H9 (cell line): ENCODE measurements around the gene MMP17. TPM values are rescaled to one million over a fixed set of nuclear protein-coding genes. Genes with fewer than 3 reads are reported as not detected.

Experiments
- DNase-seq: peaks from one replicate; pipeline ENCODE4 v3.0.0-alpha.2; 2017
- H2AFZ ChIP-seq: one replicate; pipeline ENCODE4 v1.6.1; 2013; ENCODE audit warnings: mild to moderate bottlenecking, low read length, control low read depth, moderate library complexity
- H2AK5ac ChIP-seq: 2 replicates; pipeline ENCODE4 v1.6.1; 2013; ENCODE audit warnings: low read length, control low read depth, mixed read lengths; ENCODE audit not compliant: insufficient read length
- H2BK120ac ChIP-seq: one replicate; pipeline ENCODE4 v1.6.1; 2013; ENCODE audit warnings: low read depth, mild to moderate bottlenecking, low read length, control low read depth, inconsistent platforms; ENCODE audit not compliant: poor library complexity, severe bottlenecking
- H2BK12ac ChIP-seq: 2 replicates; pipeline ENCODE4 v1.6.1; 2013; ENCODE audit warnings: low read length, control low read depth, mixed read lengths, low read depth; ENCODE audit not compliant: insufficient read length
- H2BK15ac ChIP-seq: 2 replicates; pipeline ENCODE4 v1.6.1; 2013; ENCODE audit warnings: low read depth, low read length, control low read depth
- H2BK20ac ChIP-seq: one replicate; pipeline ENCODE4 v1.6.1; 2013; ENCODE audit warnings: low read depth, mild to moderate bottlenecking, low read length, control low read depth, inconsistent platforms; ENCODE audit not compliant: poor library complexity, severe bottlenecking
- H2BK5ac ChIP-seq: 2 replicates; pipeline ENCODE4 v1.6.1; 2013; ENCODE audit warnings: low read length, control low read depth, mixed read lengths; ENCODE audit not compliant: insufficient read length
- H3K14ac ChIP-seq: 2 replicates; pipeline ENCODE4 v1.6.1; 2013; ENCODE audit warnings: low read length, control low read depth; ENCODE audit not compliant: insufficient read depth
- H3K18ac ChIP-seq: 2 replicates; pipeline ENCODE4 v1.6.1; 2013; ENCODE audit warnings: low read depth, mild to moderate bottlenecking, mixed read lengths, low read length, control low read depth; ENCODE audit not compliant: insufficient read length
- H3K23ac ChIP-seq: 2 replicates; pipeline ENCODE4 v1.6.1; 2013; ENCODE audit warnings: low read length, control low read depth, mixed read lengths, low read depth; ENCODE audit not compliant: insufficient read length
- H3K23me2 ChIP-seq: 2 replicates; pipeline ENCODE4 v1.6.1; 2013; ENCODE audit warnings: low read depth, mild to moderate bottlenecking, mixed read lengths, low read length, control low read depth; ENCODE audit not compliant: insufficient read length, poor library complexity, severe bottlenecking
- H3K27ac ChIP-seq: 2 replicates; pipeline ENCODE4 v1.5.1; 2013; ENCODE audit warnings: low read length, control low read depth, mixed read lengths, low read depth; ENCODE audit not compliant: insufficient read length
- H3K27me3 ChIP-seq: 2 replicates; pipeline ENCODE4 v1.6.1; 2013; ENCODE audit warnings: low read length, control low read depth, inconsistent platforms; ENCODE audit not compliant: insufficient read depth
- H3K4ac ChIP-seq: 2 replicates; pipeline ENCODE4 v1.6.1; 2013; ENCODE audit warnings: low read depth, mild to moderate bottlenecking, control low read depth, inconsistent platforms, low read length, moderate library complexity
- H3K4me1 ChIP-seq: 2 replicates; pipeline ENCODE4 v1.6.1; 2013; ENCODE audit warnings: low read length, control low read depth, inconsistent platforms; ENCODE audit not compliant: insufficient read depth
- H3K4me2 ChIP-seq: 2 replicates; pipeline ENCODE4 v1.6.1; 2013; ENCODE audit warnings: low read length, control low read depth, mixed read lengths; ENCODE audit not compliant: insufficient read length, insufficient read depth
- H3K56ac ChIP-seq: 2 replicates; pipeline ENCODE4 v1.6.1; 2013; ENCODE audit warnings: low read depth, mild to moderate bottlenecking, mixed read lengths, low read length, control low read depth; ENCODE audit not compliant: insufficient read length
- H3K79me1 ChIP-seq: 2 replicates; pipeline ENCODE4 v1.6.1; 2013; ENCODE audit warnings: low read depth, mild to moderate bottlenecking, moderate library complexity, low read length, control low read depth, inconsistent platforms; ENCODE audit not compliant: insufficient read depth, poor library complexity, severe bottlenecking
- H3K79me2 ChIP-seq: 2 replicates; pipeline ENCODE4 v1.6.1; 2013; ENCODE audit warnings: low read length, control low read depth, inconsistent platforms; ENCODE audit not compliant: insufficient read depth
- H3K9ac ChIP-seq: 2 replicates; pipeline ENCODE4 v1.6.1; 2013; ENCODE audit warnings: low read length, control low read depth, mixed read lengths; ENCODE audit not compliant: insufficient read length; ENCODE audit errors: extremely low read depth
- H3K9me3 ChIP-seq: one replicate; pipeline ENCODE4 v1.6.1; 2013; ENCODE audit warnings: low read depth, low read length, inconsistent platforms; ENCODE audit not compliant: control insufficient read depth
- H3T11ph ChIP-seq: one replicate; pipeline ENCODE4 v1.6.1; 2013; ENCODE audit warnings: mild to moderate bottlenecking, low read length, control low read depth, inconsistent platforms
- H4K20me1 ChIP-seq: one replicate; pipeline ENCODE4 v1.6.1; 2013; ENCODE audit not compliant: control insufficient read depth, insufficient read length, insufficient read depth
- H4K5ac ChIP-seq: 2 replicates; pipeline ENCODE4 v1.6.1; 2013; ENCODE audit warnings: low read depth, mild to moderate bottlenecking, mixed read lengths, low read length, control low read depth; ENCODE audit not compliant: insufficient read length
- H4K8ac ChIP-seq: replicated peaks from 2 replicates; pipeline ENCODE4 v1.6.1; 2013; ENCODE audit warnings: low read length, control low read depth, mixed read lengths, low read depth; ENCODE audit not compliant: insufficient read length
- H4K91ac ChIP-seq: 2 replicates; pipeline ENCODE4 v1.6.1; 2013; ENCODE audit warnings: low read depth, mild to moderate bottlenecking, moderate library complexity, mixed read lengths, low read length, control low read depth; ENCODE audit not compliant: insufficient read length
- H3K27ac Mint-ChIP-seq, 3 experiments: 2 replicates in 2 of 3; 3 replicates in 1 of 3; pipeline ENCODE4 v1.8.0; 2020 to 2021; ENCODE audit warnings: mixed read lengths in 3 of 3, mild to moderate bottlenecking in 1 of 3, moderate library complexity in 1 of 3
- H3K27me3 Mint-ChIP-seq: 2 replicates; pipeline ENCODE4 v1.8.0; 2021; ENCODE audit warnings: low read depth, mild to moderate bottlenecking, moderate library complexity, mixed read lengths
- H3K36me3 Mint-ChIP-seq, 3 experiments: 2 replicates in 2 of 3; 3 replicates in 1 of 3; pipeline ENCODE4 v1.8.0; 2020 to 2021; ENCODE audit warnings: low read depth in 3 of 3, mixed read lengths in 3 of 3; ENCODE audit not compliant: insufficient read depth in 1 of 3
- H3K4me1 Mint-ChIP-seq, 2 experiments: 2 replicates each; pipeline ENCODE4 v1.8.0; 2020; ENCODE audit warnings: mixed read lengths in 2 of 2
- H3K4me3 Mint-ChIP-seq, 2 experiments: 2 replicates in 1 of 2; 3 replicates in 1 of 2; pipeline ENCODE4 v1.8.0; 2020 to 2021; ENCODE audit warnings: mild to moderate bottlenecking in 2 of 2, mixed read lengths in 2 of 2, moderate library complexity in 1 of 2
- H3K9me3 Mint-ChIP-seq, 2 experiments: 2 replicates in 1 of 2; 3 replicates in 1 of 2; pipeline ENCODE4 v1.8.0; 2020; ENCODE audit warnings: mild to moderate bottlenecking in 2 of 2, mixed read lengths in 2 of 2, moderate library complexity in 1 of 2
- WGBS: extraction: QIAGEN DNeasy Blood & Tissue Kit; methylation state at CpG from one replicate; pipeline ENCODE4 v1.1.7; 2013; ENCODE audit warnings: missing lambda C conversion rate, low lambda C conversion rate, mixed read lengths; ENCODE audit not compliant: insufficient read length; ENCODE audit errors: extremely low coverage; 5-methylcytosine and 5-hydroxymethylcytosine counted together
- total RNA-seq: library from RNA; stranded (reverse); gene quantifications from 2 replicates; pipeline ENCODE4 v1.2.1, GENCODE V29; 2021
- TF ChIP-seq, protein P1 (sequence below): fragments of 200-600 bp; sonication (generic); conservative IDR thresholded peaks from 3 replicates; pipeline ENCODE4 v1.8.0; 2021; ENCODE audit warnings: antibody characterized with exemption, mild to moderate bottlenecking

Gene MMP17
- total RNA-seq, 1 experiment from 2014 or later, result 14.8 TPM

- Mint-ChIP-seq H3K36me3 (peaks cover 23 to 54% (median 36%) of the 10 kb centered on the region in 3 experiments), H3K4me3 (peak overlapping the region; percentile 27 to 58), H3K9me3 (no peaks in the 10 kb centered on the region), H3K27me3 (no peaks in the 10 kb centered on the region), H3K4me1 (peaks cover 27 to 28% of the 10 kb centered on the region in 2 experiments), H3K27ac (peak overlapping the region; percentile 90 to 94 (median 93))
- Histone ChIP-seq H2BK20ac (no peak overlapping the region), H2BK5ac (no peak overlapping the region), H3K14ac (no peak overlapping the region), H3K23me2 (no peaks in the 10 kb centered on the region), H3K4me2 (peak overlapping the region; percentile 16), H2AK5ac (no peak overlapping the region), H3K79me1 (no peaks in the 10 kb centered on the region), H3K18ac (no peak overlapping the region), H2AFZ (no peak overlapping the region), H2BK15ac (no peak overlapping the region), H3K27ac (no peak overlapping the region), H4K91ac (no peak overlapping the region), H3K27me3 (no peaks in the 10 kb centered on the region), H3K9me3 (no peaks in the 10 kb centered on the region), H3K4ac (no peak overlapping the region), H3K9ac (no peak overlapping the region), H3K79me2 (no peaks in the 10 kb centered on the region), H3K4me1 (peaks cover 6% of the 10 kb centered on the region; the same call in 1 of the 2 replicates), H4K8ac (no peak overlapping the region), H3K56ac (no peak overlapping the region), H3K23ac (no peak overlapping the region), H4K5ac (no peak overlapping the region), H4K20me1 (no peaks in the 10 kb centered on the region), H3T11ph (no peak overlapping the region), H2BK12ac (no peak overlapping the region), H2BK120ac (no peak overlapping the region)
- DNase-seq, result no peak
- TF ChIP-seq, protein P1, sequence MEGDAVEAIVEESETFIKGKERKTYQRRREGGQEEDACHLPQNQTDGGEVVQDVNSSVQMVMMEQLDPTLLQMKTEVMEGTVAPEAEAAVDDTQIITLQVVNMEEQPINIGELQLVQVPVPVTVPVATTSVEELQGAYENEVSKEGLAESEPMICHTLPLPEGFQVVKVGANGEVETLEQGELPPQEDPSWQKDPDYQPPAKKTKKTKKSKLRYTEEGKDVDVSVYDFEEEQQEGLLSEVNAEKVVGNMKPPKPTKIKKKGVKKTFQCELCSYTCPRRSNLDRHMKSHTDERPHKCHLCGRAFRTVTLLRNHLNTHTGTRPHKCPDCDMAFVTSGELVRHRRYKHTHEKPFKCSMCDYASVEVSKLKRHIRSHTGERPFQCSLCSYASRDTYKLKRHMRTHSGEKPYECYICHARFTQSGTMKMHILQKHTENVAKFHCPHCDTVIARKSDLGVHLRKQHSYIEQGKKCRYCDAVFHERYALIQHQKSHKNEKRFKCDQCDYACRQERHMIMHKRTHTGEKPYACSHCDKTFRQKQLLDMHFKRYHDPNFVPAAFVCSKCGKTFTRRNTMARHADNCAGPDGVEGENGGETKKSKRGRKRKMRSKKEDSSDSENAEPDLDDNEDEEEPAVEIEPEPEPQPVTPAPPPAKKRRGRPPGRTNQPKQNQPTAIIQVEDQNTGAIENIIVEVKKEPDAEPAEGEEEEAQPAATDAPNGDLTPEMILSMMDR, result no peak
- WGBS, result no CpG with 5 or more reads among the region's 30 CpGs
These were observed 43.1 kb upstream of the MMP17 start for GRCh38 chr12:131784909-131785762.
